Lower leg skin (tissue), 4 donors: ENCODE results near the gene SIL1. TPM values are rescaled to one million over a fixed set of nuclear protein-coding genes. Genes with fewer than 3 reads are reported as not detected.

Source experiments
- DNase-seq, 2 donors: peaks; one replicate each; pipeline ENCODE4 v3.0.0-alpha.2; 2019; ENCODE audit warnings: low spot score in 2 of 2
- H3K4me3 ChIP-seq: fragments of 200-600 bp; sonication (generic); 2 replicates; pipeline ENCODE4 v1.5.1; 2017; ENCODE audit warnings: mild to moderate bottlenecking, low read depth; ENCODE audit not compliant: poor library complexity, severe bottlenecking
- CTCF ChIP-seq, 3 donors: fragments of 450-650 bp; IDR thresholded peaks; one replicate each; pipeline ENCODE4 v1.5.1; 2016; ENCODE audit warnings: antibody characterized with exemption in 3 of 3, mild to moderate bottlenecking in 3 of 3, moderate library complexity in 2 of 3
- POLR2A ChIP-seq, 2 donors: fragments of 450-650 bp; IDR thresholded peaks; one replicate each; pipeline ENCODE4 v1.6.1; 2016 to 2017; ENCODE audit warnings: antibody characterized with exemption in 2 of 2, mild to moderate bottlenecking in 1 of 2, moderate library complexity in 1 of 2
- WGBS, 2 donors: methylation state at CpG; one replicate each; pipeline ENCODE4 v1.1.5; 2018; 5-methylcytosine and 5-hydroxymethylcytosine counted together
- intact Hi-C: fragments of 100-400 bp; cut with DNase I; formaldehyde crosslinking; loops from one replicate; pipeline ENCODE4 v1.15.0; 2023; ENCODE audit warnings: low total_unique reads
- total RNA-seq, 4 donors: library from RNA; depleted of rRNA; stranded (reverse); fragments of >200 nt; gene quantifications; one replicate each; pipeline ENCODE4 v1.1.0, GENCODE V29; 2016

The SIL1 gene
- total RNA-seq, 4 donors from 2014 or later, result 35.1 to 45.4 (median 39.3) TPM

DNA sequence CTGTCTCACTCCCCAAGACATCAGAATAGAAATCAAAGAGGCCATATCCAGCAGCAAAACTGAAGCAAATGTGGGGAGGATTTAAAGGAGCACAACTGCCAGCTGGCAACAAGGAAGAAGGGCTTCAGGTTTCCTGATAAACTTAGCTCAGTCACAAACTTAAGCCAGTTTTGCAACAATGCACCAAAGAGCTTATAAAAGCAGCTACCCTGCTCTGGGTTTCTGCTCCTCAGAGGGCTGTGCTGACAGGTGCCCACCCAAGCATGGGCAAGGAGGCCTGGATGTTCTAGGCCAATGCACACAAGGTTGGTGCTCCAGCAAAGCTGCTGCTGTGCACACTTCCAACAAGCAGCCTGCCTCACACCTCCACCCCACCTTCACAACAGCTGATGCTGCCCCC is 132.9 kb downstream of the SIL1 start:
- DNase-seq, result no peak
- intact Hi-C loops, result no loop called here
- no peak for TF ChIP-seq POLR2A (IDR thresholded peaks at IDR 0.05)
- no peak for TF ChIP-seq CTCF (IDR thresholded peaks at IDR 0.05)
- no peak overlapping the region for H3K4me3 ChIP-seq

- 73 to 83% methylated on average over 2 of the region's 2 CpGs for WGBS, 2 donors
- no peak for DNase-seq
- TF ChIP-seq CTCF (IDR thresholded peaks at IDR 0.05) (no peak), POLR2A (IDR thresholded peaks at IDR 0.05) (no peak)
- H3K4me3 ChIP-seq, result no peak overlapping the region
- intact Hi-C loops, result no loop called here
Observed at GRCh38 chr5:139064613-139065012, 133.6 kb downstream of the SIL1 start.

DNA sequence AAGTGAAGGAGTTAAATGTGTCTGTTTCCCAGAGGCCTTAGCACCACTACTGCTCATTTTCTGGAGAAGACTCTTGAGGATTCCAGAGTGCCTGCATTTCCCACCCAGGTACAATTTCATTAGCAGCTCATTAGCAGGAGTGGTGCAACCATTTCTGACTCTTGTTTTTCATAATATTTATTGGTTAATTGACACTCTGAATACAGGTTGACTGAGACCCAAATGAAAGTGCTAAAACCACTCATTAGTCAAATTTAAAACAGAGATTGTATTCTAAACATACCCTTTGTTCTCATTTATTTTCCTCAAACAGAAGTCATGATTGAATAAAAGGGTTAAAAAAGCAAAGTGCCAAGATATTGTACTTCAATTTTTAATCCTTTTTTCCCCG is 134.5 kb downstream of the SIL1 start:
- no peak overlapping the region for H3K4me3 ChIP-seq
- no peak for TF ChIP-seq POLR2A (IDR thresholded peaks at IDR 0.05)
- no peak for TF ChIP-seq CTCF (IDR thresholded peaks at IDR 0.05)
- no peak for DNase-seq
- WGBS, 2 donors, result 82 to 95% methylated on average over 1 of the region's 1 CpG
- intact Hi-C loops, result no loop called here

DNA sequence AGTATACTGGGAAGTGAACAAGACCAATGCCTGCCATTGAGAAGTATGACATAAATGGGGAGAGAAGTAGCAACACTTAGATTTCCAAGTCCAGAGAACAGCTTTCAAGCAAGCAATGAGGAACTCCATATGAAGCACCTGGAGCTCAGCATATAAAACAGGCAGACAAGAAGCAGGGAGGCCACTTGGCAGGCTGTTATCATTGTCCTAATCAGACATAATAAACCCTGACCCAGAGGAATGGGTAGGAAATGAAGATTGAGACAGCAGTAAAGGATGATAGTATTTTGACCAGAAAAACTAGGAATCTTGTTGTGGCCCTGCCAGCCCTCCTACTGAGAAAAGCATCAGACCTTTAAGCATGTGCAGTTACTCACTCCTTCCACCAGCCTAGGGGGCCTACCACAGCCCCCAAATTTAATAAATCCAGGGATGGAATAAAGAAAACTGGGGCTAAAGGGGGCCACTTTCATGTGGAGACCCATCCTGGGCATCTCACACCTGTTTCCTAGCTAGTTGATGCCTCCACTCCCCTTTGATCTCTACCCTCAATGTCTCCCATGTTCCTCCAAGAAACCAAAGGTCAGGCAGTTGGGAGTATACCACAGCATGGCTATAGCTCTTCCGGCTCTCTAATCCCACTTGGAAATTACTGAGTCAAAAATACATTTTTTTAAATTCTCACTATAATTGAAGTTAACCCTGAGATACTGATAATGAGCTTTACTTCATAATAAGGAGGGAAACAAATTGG is 135.1 kb downstream of the SIL1 start:
- TF ChIP-seq CTCF (IDR thresholded peaks at IDR 0.05) (no peak), POLR2A (IDR thresholded peaks at IDR 0.05) (no peak)
- H3K4me3 ChIP-seq, result no peak overlapping the region
- 91 to 100% methylated on average over 1 of the region's 1 CpG for WGBS, 2 donors
- intact Hi-C loops, result no loop called here
- no peak for DNase-seq

DNA sequence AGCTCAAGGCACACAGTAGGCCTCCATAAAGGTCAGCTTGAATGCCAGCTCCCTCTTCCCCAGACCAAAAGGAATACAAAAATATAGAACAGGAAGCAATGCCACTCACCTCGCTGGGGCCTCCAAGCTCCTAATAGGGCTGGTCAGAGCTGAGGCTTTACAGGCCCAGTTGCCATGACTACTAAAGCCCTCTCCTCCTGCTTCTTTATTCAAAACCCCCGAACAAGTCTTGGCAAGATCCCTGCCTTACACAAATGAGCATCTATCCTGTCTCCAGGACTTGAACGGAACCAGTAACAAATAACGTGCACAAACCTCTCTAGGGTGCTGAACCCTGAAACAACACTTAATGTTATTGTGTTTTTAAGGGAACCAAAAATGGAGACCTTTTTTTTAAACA is 136.3 kb downstream of the SIL1 start:
- DNase-seq, result no peak
- TF ChIP-seq POLR2A (IDR thresholded peaks at IDR 0.05) (no peak), CTCF (IDR thresholded peaks at IDR 0.05) (no peak)
- intact Hi-C loops, result no loop called here
- WGBS, 2 donors, result 67 to 75% methylated on average over 4 of the region's 4 CpGs
- H3K4me3 ChIP-seq, result no peak overlapping the region

- intact Hi-C loops, result no loop called here
- H3K4me3 ChIP-seq, result no peak overlapping the region
- no peak for DNase-seq
- 24 to 27% methylated on average over 5 of the region's 5 CpGs for WGBS, 2 donors
- TF ChIP-seq POLR2A (IDR thresholded peaks at IDR 0.05), result no peak
- no peak for TF ChIP-seq CTCF (IDR thresholded peaks at IDR 0.05)
Observed at GRCh38 chr5:139061274-139061673, 136.9 kb downstream of the SIL1 start.
